GM18499 (cell line): ENCODE data around the gene NELFCD.

Source experiments
- ATAC-seq: cut with Tn5 transposase; IDR thresholded peaks from one replicate; pipeline ENCODE4 v1.9.1; 2021; ENCODE audit warnings: moderate number of reproducible peaks; ENCODE audit not compliant: insufficient read depth, unreplicated experiment

Gene NELFCD

GRCh38 chr20:59019217-59019616 is 38.2 kb downstream of the NELFCD start, which contains the start of gene TUBB1:
TUBB1 (plus strand) TSS chr20:59019429; CDS start chr20:59019523, 94 bp downstream.
- ATAC-seq = no peak

- ATAC-seq = no peak
Measured at GRCh38 chr20:59020938-59021551, 40.0 kb downstream of the NELFCD start.

DNA sequence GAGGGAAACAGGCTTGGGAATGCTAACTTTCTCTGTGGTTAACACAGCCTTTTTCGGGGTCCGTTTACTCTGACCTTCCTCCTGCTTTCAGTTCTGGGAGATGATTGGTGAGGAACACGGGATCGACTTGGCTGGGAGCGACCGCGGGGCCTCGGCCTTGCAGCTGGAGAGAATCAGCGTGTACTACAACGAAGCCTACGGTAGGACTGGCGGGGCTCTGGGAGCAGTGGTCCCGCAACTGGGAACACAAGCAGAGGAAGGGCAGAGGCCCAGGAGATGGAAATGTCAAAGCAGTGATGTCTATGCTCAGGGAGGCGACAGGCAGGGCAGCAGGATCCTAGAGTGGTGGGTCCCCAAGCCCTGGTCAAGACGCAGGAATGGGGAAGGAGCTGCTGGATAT is 41.7 kb downstream of the NELFCD start:
- ATAC-seq = no peak

DNA sequence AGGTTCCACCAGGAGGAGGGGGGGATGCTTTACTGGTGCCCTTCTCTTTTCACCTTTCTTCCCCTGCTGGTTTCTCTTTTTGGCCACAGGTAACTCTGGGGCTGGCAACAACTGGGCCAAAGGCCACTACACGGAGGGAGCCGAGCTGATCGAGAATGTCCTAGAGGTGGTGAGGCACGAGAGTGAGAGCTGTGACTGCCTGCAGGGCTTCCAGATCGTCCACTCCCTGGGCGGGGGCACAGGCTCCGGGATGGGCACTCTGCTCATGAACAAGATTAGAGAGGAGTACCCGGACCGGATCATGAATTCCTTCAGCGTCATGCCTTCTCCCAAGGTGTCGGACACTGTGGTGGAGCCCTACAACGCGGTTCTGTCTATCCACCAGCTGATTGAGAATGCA is 42.6 kb downstream of the NELFCD start:
- no peak for ATAC-seq

DNA sequence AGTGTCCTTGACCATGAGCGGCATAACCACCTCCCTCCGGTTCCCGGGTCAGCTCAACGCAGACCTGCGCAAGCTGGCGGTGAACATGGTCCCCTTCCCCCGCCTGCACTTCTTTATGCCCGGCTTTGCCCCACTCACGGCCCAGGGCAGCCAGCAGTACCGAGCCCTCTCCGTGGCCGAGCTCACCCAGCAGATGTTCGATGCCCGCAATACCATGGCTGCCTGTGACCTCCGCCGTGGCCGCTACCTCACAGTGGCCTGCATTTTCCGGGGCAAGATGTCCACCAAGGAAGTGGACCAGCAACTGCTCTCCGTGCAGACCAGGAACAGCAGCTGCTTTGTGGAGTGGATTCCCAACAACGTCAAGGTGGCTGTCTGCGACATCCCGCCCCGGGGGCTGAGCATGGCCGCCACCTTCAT is 43.1 kb downstream of the NELFCD start:
- no peak for ATAC-seq

- no peak for ATAC-seq
Measured at GRCh38 chr20:59025086-59025485, 44.0 kb downstream of the NELFCD start.

DNA sequence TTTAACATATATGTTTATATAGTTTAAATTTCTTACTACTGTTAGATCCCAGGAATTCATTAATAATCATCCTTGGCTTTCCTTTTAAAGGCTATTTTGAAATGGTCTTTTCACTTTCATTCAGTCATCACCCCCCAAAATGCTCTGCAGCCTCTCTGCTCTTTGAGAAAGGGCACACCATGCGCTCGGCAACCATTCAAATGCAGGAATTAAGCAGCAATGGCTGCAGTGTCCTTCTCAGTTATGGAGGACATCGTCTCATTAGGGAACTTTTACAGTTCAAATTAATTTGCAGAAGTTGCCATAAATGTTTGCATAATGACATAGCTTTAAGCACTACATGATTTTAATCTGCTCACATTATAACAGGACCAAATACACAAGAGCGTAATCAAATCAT is 44.5 kb downstream of the NELFCD start:
- no peak for ATAC-seq

DNA sequence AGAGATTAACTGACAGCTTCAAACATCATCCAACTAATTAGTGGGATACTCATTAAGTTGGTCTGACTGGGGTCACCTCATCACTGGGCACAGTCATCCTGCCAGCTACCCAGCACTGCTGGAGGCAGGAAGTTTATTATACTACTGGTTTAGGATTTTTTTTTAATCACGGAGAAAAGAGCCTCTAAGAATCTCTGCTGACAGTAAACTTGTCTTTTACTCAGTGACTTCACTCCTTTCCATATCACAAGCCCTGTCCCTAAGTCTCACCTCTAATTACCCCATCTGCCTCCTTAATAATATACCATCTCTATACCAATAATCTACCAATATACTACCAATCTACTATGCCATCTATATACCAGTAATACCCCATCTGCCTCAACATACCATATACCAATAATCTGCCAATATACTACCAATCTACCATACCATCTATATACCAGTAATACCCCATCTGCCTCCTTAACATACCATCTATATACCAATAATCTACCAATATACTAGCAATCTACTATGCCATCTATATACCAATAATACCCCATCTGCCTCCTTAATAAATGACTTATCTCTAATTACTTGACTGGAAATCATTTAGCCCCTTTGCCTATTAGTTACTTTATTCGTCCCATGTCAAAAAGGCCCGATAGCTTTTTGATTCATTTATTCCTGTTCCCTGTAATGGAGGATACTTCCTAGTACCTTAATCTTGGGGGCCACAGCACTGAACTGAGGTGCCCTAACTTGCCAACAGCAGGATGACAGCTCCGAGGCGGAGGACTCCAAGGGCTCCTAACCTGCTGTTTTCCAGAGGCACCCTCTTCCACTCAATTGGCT is 46.1 kb downstream of the NELFCD start:
- no peak for ATAC-seq

DNA sequence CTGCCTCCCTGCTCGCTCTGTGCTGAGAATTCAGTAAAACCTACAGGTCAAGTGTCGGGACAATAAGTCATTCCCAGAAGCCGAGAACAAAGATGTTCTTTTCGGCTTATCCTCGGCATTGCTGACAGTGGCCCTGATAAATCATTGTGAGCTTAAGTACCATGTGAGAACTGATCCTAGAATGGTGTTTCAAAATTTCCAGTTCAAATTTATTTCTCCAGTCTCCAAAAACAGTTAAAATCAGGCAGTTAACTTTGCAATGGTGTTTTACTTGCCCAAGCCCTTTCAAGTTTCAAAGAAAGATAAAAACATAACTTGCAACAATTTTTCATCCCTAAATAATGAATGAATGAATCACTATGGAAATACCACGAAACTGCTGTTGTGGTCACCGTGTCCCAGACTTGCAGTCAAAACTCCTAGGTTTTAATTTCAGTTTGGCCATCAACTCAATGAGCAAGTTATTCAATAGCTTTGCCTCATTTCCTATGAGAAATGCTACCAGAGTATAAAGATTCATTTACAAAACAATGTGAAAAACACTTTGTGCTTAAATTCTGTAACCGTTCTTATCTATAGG is 46.8 kb downstream of the NELFCD start:
- no peak for ATAC-seq

- ATAC-seq = no peak
Measured at GRCh38 chr20:59028812-59029211, 47.8 kb downstream of the NELFCD start.

DNA sequence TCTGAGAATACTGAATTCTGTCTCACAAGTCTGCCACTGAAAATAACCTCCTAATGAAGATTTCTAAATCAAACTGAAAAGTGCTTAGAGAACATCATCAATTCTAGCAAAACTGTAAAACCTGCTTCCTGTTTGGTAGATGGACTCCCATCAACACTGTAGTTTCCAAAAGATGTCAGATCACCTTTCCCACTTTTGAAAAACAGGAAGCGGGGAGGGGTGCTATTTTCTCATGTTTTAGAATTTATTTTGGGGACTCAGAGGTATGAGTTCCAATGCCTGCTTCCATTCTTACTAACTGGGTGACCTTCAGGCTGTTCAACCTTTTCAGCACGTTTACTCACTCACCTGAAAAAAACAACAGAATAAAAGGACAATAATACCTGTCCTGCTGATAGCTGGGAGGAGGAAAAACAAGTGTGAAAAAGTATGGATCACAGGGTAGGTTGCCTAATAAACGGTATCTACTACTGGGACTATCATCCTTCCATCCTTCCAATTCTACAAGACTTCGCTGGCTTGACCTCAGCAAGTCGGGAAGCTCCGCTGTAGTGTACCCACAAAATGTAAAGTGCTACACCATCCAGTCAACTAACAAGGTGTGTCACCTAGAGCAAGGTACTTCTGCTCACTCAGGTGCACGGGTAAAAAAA is 50.0 kb downstream of the NELFCD start:
- ATAC-seq = no peak

DNA sequence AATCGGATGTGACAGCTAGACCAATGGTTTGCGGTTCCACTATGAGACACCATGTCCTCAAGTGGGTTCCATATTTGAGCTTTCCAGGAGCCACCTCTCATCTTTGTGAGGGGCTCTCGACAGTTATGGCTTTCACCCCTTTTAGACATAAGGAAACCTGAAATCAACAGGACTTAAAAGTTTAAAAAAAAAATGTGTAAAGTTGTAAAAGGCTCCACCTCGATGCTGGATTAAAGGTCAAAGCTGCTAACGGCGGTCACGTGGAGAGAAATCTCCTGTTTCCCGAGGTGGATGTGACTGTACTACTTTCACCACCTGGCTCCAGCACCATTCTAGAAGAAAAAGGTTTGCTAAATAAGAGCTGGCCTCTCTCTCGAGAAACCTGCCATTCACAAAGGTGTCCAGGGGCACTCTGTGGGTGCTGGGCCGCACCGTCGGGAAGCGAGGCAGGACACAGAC is 50.5 kb downstream of the NELFCD start:
- ATAC-seq = no peak

GRCh38 chr20:59032023-59032712 is 51.1 kb downstream of the NELFCD start, which contains the start of gene ATP5F1E:
ATP5F1E (minus strand) TSS chr20:59032335; CDS start chr20:59032251, 84 bp downstream.
- peak; percentile 76 for ATAC-seq

DNA sequence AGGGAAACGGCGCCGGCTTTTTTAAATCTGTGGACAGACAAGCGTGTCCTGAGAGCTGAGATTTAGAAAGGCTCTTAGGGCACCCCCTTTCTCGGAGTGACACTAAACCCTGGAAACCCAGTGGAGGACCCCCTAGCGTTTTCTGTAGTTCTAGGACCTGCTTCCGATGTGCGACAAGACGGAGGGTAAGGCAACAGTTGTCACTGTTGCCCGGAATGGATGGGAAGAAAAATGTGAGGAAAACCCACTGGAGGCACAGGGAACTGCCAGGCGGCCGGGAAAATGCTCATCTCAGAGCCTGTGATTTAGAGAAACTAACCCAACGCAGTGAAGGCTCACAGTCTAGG is 51.6 kb downstream of the NELFCD start:
- ATAC-seq = no peak

GRCh38 chr20:59033093-59033492 is 52.0 kb downstream of the NELFCD start:
- no peak for ATAC-seq

GRCh38 chr20:59033616-59034165 is 52.6 kb downstream of the NELFCD start:
- ATAC-seq = no peak

- no peak for ATAC-seq
Measured at GRCh38 chr20:59035381-59035780, 54.3 kb downstream of the NELFCD start.

DNA sequence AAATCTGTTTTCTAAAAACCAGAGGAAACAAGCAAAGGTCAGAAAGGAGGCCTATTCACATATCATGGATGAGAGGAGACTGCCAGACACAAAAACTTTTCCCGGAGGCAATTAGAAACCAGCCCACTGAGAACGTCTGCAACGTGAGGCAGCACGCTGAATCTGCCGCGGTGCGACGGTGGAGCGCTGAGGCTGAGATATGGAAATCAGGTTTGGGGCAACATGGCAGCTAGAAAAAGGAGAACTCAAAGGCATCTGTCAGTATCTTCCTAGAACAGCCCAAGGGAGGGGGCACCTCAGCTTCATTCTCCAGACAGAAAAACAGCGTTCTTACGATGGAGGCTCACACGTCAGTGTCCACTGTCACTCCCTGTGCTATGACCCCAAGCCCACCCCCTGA is 56.3 kb downstream of the NELFCD start:
- ATAC-seq = no peak

GRCh38 chr20:59039233-59039632 is 58.2 kb downstream of the NELFCD start:
- no peak for ATAC-seq

GRCh38 chr20:59040667-59041066 is 59.6 kb downstream of the NELFCD start:
- ATAC-seq = no peak
